WI38 (cell line): ENCODE data around the gene NUF2.
"Not testable (repeated sequence)": the region's sequence is repeated elsewhere in the genome, so short reads cannot be mapped to it uniquely, and the experiment has no call there.

Experiments
- H3K4me3 ChIP-seq: 2 replicates; pipeline ENCODE4 v1.5.1; 2011; ENCODE audit warnings: low read depth, mild to moderate bottlenecking, control low read depth, low read length
- CTCF ChIP-seq: IDR thresholded peaks from 2 replicates; pipeline ENCODE4 v1.5.1; 2012; ENCODE audit warnings: low read depth, mild to moderate bottlenecking, control low read depth, low read length

The NUF2 gene

GRCh38 chr1:163321311-163322305 is at the start of gene NUF2:
Gene NUF2 (plus strand): TSS chr1:163321954. CDS start chr1:163326052, 4,098 bp downstream.
- H3K4me3 ChIP-seq: peak within 1 kb of the TSS; percentile 82
- no peak for TF ChIP-seq CTCF

- no peak overlapping the region for H3K4me3 ChIP-seq
- no peak for TF ChIP-seq CTCF
Observed at GRCh38 chr1:163273766-163274441, 47.9 kb upstream of the NUF2 start.

- no peak for TF ChIP-seq CTCF
- no peak overlapping the region for H3K4me3 ChIP-seq
Observed at GRCh38 chr1:163275222-163275621, 46.5 kb upstream of the NUF2 start.

GRCh38 chr1:163278602-163279001 is 43.2 kb upstream of the NUF2 start:
- no peak for TF ChIP-seq CTCF
- no peak overlapping the region for H3K4me3 ChIP-seq

- not testable (repeated sequence) for H3K4me3 ChIP-seq
Observed at GRCh38 chr1:163284867-163285266, 36.9 kb upstream of the NUF2 start.

DNA sequence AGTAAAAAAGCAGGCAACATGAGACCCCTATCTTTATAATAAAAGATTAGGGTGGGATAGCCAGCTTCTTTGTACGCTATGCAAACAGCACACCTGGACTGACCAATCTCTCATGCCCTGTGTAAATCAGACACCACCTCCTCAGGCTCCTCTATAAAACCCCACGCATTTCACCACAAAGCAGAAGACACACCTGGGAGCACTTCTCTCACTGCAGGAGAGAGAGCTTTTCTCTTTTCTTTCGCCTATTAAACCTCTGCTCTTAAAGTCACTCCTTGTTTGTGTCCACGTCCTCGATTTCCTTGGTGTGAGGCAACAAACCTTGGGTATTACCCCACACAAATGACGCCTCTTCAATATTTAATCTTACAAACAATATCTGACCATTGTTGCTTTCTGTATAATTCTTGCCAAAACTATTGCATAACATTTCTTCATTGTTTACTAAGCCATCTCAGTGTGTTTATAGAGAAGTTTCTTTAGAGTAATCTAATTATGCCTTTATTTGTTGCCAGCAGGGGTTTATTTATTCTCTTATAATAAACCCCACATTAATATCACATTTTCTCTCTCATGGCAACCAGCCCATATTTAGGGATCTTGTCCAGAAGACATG is 31.6 kb upstream of the NUF2 start:
- TF ChIP-seq CTCF: no peak
- H3K4me3 ChIP-seq: no peak overlapping the region

GRCh38 chr1:163291461-163291860 is 30.3 kb upstream of the NUF2 start:
- no peak overlapping the region for H3K4me3 ChIP-seq
- TF ChIP-seq CTCF: no peak

DNA sequence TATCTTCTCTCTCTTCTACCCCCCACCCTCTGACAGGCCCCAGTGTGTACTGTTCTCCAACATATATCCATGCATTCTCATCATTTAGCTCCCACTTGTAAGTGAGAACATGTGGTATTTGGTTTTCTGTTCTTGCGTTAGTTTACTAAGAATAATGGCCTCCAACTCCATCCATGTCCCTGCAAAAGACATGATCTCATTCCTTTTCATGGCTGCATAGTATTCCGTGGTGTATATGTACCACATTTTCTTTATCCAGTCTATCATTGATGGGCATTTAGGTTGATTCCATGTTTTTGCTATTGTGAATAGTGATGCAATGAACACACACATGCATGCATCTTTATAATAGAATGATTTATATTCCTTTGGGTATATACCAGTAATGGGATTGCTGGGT is 29.6 kb upstream of the NUF2 start:
- H3K4me3 ChIP-seq: not testable (repeated sequence)

DNA sequence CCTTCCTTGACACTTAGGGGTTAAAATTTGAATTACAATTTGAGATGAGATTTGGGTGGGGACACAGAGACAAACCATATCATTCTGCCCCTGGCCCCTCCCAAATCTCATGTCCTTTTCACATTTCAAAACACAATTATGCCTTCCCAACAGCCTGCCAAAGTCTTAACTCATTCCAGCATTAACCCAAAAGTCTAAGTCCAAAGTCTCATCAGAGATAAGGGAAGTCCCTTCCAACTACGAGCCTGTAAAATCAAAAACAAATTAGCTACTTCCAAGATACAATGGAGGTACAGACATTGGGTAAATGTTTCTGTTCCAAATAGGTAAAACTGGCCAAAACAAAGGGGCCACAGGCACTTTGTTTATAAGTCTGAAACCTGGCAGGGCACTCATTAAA is 28.3 kb upstream of the NUF2 start:
- not testable (repeated sequence) for H3K4me3 ChIP-seq
